Measurements from ENCODE around the gene OR13A1.
"Not testable (repeated sequence)": the region's sequence is repeated elsewhere in the genome, so short reads cannot be mapped to it uniquely, and the experiment has no call there.

DNA sequence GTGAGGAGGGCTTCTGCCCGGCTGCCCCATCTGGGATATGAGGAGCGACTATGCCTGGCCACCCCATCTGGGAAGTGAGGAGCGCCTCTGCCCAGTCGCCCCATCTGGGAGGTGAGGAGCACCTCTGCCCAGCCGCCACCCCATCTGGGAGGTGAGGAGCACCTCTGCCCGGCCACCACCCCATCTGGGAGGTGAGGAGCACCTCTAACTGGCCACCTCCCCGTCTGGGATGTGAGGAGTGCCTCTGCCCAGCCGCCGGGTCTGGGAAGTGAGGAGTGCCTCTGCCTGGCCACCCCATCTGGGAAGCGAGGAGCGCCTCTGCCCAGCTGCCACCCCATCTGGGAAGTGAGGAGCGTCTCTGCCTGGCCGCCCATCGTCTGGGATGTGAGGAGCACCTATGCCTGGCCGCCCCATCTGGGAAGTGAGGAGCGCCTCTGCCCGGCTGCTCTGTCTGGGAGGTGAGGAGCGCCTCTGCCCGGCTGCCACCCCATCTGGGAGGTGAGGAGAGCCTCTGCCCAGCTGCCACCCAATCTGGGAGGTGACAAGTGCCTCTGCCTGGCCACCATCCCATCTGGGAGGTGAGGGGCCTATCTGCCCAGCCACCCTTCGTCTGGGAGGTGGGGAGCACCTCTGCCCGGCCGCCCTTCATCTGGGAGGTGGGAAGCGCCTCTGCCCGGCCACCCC lies 31.4 kb upstream of the OR13A1 start:
- TF ChIP-seq POLR2AphosphoS5, EP300 (IDR thresholded peaks at IDR 0.05): not testable (repeated sequence)
- TF ChIP-seq, protein P1, sequence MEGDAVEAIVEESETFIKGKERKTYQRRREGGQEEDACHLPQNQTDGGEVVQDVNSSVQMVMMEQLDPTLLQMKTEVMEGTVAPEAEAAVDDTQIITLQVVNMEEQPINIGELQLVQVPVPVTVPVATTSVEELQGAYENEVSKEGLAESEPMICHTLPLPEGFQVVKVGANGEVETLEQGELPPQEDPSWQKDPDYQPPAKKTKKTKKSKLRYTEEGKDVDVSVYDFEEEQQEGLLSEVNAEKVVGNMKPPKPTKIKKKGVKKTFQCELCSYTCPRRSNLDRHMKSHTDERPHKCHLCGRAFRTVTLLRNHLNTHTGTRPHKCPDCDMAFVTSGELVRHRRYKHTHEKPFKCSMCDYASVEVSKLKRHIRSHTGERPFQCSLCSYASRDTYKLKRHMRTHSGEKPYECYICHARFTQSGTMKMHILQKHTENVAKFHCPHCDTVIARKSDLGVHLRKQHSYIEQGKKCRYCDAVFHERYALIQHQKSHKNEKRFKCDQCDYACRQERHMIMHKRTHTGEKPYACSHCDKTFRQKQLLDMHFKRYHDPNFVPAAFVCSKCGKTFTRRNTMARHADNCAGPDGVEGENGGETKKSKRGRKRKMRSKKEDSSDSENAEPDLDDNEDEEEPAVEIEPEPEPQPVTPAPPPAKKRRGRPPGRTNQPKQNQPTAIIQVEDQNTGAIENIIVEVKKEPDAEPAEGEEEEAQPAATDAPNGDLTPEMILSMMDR (IDR thresholded peaks at IDR 0.05): not testable (repeated sequence)

Measured in stomach (tissue), 4 donors.